Smooth muscle cell (in vitro differentiated cells): ENCODE measurements around the gene GPR62. TPM values are rescaled to one million over a fixed set of nuclear protein-coding genes. Genes with fewer than 3 reads are reported as not detected.

Source experiments
- DNase-seq: peaks from one replicate; lab custom pipeline; 2025; ENCODE audit not compliant: unreplicated experiment; lab: John Stamatoyannopoulos, UW
- H2AFZ ChIP-seq: fragments of 200-600 bp; sonication (generic); 2 replicates; pipeline ENCODE4 v1.6.0; 2016; ENCODE audit warnings: antibody characterized with exemption, low read depth, mild to moderate bottlenecking
- H3F3A ChIP-seq: fragments of 200-600 bp; sonication (generic); 2 replicates; pipeline ENCODE4 v1.6.0; 2017; ENCODE audit warnings: antibody characterized with exemption, low read depth
- H3K27ac ChIP-seq: fragments of 200-600 bp; sonication (generic); 2 replicates; pipeline ENCODE4 v1.5.1; 2016; ENCODE audit warnings: low read depth, mild to moderate bottlenecking
- H3K27me3 ChIP-seq: fragments of 200-600 bp; sonication (generic); 2 replicates; pipeline ENCODE4 v1.6.1; 2016; ENCODE audit warnings: low read depth, mild to moderate bottlenecking
- H3K36me3 ChIP-seq: fragments of 200-600 bp; sonication (generic); 2 replicates; pipeline ENCODE4 v1.5.1; 2016; ENCODE audit warnings: low read depth
- H3K4me1 ChIP-seq: fragments of 200-600 bp; sonication (generic); 2 replicates; pipeline ENCODE4 v1.5.1; 2016; ENCODE audit warnings: low read depth
- H3K4me2 ChIP-seq: fragments of 200-600 bp; sonication (generic); 2 replicates; pipeline ENCODE4 v1.6.0; 2016; ENCODE audit warnings: mild to moderate bottlenecking
- H3K4me3 ChIP-seq: fragments of 200-600 bp; sonication (generic); 2 replicates; pipeline ENCODE4 v1.5.1; 2016; ENCODE audit warnings: mild to moderate bottlenecking
- H3K79me2 ChIP-seq: fragments of 200-600 bp; sonication (generic); 2 replicates; pipeline ENCODE4 v1.6.0; 2016; ENCODE audit warnings: low read depth, mild to moderate bottlenecking
- H3K9ac ChIP-seq: fragments of 200-600 bp; sonication (generic); 2 replicates; pipeline ENCODE4 v1.6.0; 2016; ENCODE audit warnings: low read depth
- H3K9me3 ChIP-seq: fragments of 200-600 bp; sonication (generic); replicated peaks from 2 replicates; pipeline ENCODE4 v1.5.1; 2016; ENCODE audit warnings: low read depth
- H4K20me1 ChIP-seq: fragments of 200-600 bp; sonication (generic); 2 replicates; pipeline ENCODE4 v1.6.0; 2016; ENCODE audit warnings: low read depth
- WGBS: methylation state at CpG from one replicate; pipeline ENCODE4 v1.1.7; 2016; ENCODE audit warnings: low lambda C conversion rate; 5-methylcytosine and 5-hydroxymethylcytosine counted together
- polyA plus RNA-seq: library from polyadenylated mRNA; unstranded; fragments of >200 nt; fragmentation: Nextera tagmentation; extraction: Ambion mirVana; gene quantifications from 2 replicates; pipeline ENCODE4 v1.2.1, GENCODE V29; 2016
- total RNA-seq: library from RNA; depleted of rRNA; stranded (reverse); fragments of >200 nt; gene quantifications from 2 replicates; pipeline ENCODE4 v1.2.3, GENCODE V29; 2014
- TF ChIP-seq, protein P1 (sequence below): fragments of 200-600 bp; sonication (generic); IDR thresholded peaks from 2 replicates; pipeline ENCODE4 v1.5.1; 2017; ENCODE audit warnings: borderline replicate concordance, mild to moderate bottlenecking, antibody characterized with exemption; ENCODE audit not compliant: insufficient read depth, poor library complexity, severe bottlenecking

GPR62 gene
- total and polyA plus RNA-seq, 2 experiments from 2014 or later = 0.09 to 0.18 TPM

DNA sequence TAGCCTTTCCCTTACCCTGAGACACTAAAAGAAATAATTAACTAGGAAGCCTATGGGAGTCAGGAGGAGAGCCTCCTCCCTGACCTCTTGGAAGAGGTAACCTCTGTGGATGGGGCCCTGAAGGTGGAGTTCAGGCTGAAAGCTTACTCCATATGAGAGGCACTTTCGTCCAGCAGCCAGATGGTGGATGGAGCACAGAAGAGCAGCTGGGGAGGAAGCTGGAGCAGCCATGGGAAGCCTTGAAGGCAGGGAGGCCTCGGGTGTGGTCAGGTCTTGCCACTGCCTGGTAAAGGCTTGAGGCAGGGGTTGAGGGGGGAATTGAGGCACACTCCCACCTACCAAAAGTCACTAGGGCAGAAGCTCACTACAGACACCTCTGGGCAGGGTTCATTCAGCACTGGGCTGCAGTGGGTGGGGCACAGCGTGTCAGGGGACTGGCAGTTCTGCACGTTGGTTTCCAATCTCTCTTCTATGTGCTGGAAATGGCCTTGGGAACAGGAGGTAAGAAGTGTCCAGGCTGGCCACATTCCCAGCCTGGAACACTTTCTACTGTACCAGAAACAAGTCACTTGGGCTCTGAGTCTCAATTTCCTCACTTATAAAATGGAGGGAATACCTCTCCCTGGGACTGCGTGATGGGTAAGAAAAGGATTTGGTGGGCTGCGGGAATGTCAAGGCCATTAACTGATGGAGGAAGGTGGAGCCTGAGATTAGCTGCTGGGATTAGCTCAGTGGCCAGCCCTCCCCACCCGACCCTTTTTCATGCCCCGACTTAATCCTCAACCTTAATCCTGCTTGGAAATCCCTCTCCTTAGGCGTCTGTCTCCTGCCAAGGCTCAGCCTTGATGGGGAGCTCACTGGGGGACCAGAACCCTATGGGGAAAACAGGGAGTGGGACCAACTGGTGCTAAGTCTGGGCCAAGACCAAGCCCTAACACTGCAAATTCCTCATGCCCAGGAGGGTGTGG, 6.7 kb downstream of the GPR62 start:
- Histone ChIP-seq H3K9ac (no peak overlapping the region), H3K4me3 (no peak overlapping the region), H3K36me3 (no peaks in the 10 kb centered on the region), H3K4me2 (no peak overlapping the region), H3K9me3 (no peaks in the 10 kb centered on the region), H4K20me1 (peaks cover 45% of the 10 kb centered on the region), H3K4me1 (peaks cover 38% of the 10 kb centered on the region), H2AFZ (no peak overlapping the region), H3F3A (no peaks in the 10 kb centered on the region), H3K27ac (no peak overlapping the region), H3K27me3 (no peaks in the 10 kb centered on the region), H3K79me2 (peaks cover 34% of the 10 kb centered on the region)
- DNase-seq = no peak
- TF ChIP-seq, protein P1, sequence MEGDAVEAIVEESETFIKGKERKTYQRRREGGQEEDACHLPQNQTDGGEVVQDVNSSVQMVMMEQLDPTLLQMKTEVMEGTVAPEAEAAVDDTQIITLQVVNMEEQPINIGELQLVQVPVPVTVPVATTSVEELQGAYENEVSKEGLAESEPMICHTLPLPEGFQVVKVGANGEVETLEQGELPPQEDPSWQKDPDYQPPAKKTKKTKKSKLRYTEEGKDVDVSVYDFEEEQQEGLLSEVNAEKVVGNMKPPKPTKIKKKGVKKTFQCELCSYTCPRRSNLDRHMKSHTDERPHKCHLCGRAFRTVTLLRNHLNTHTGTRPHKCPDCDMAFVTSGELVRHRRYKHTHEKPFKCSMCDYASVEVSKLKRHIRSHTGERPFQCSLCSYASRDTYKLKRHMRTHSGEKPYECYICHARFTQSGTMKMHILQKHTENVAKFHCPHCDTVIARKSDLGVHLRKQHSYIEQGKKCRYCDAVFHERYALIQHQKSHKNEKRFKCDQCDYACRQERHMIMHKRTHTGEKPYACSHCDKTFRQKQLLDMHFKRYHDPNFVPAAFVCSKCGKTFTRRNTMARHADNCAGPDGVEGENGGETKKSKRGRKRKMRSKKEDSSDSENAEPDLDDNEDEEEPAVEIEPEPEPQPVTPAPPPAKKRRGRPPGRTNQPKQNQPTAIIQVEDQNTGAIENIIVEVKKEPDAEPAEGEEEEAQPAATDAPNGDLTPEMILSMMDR = no peak
- WGBS = 63% methylated on average over 9 of the region's 9 CpGs

DNA sequence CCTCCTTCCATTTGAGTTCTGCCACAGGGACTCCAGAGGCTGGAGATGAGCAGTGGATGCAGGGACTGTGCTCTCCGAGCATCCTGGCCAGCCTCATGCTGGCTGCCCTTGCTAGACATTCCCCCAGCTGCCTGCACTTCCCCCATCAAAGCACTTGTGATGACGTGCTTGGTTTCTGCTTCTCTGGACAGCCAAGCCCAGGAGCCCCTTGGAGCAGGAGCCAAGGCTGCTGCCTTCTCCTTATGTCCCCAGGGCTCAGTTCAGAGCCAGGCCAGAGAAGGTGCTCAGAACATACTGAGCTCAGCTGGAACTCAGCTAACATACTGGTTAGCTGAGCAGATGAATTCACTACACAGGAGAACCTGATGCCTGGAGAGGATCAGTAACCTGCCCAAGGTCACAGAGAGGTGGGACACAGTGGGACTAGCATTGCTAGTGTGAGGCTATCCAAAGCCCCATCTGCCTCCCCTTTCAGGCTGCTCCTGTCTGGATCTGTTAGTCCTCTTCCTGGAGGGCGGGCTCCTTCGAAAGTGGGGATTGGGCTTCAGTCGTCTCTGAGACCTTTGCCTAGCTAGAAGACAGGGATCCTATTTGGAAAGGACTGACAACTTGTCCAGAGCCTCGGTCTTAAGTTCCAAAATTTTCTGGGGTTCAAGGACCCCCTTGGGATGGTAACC, 7.8 kb downstream of the GPR62 start:
- no peaks in the 10 kb centered on the region for H3K36me3 ChIP-seq
- no peaks in the 10 kb centered on the region for H3K9me3 ChIP-seq
- 83% methylated on average over 6 of the region's 6 CpGs for WGBS
- no peak overlapping the region for H3K4me2 ChIP-seq
- no peak overlapping the region for H3K27ac ChIP-seq
- H3K79me2 ChIP-seq = peaks cover 36% of the 10 kb centered on the region
- H3K27me3 ChIP-seq = no peaks in the 10 kb centered on the region
- peaks cover 41% of the 10 kb centered on the region for H4K20me1 ChIP-seq
- DNase-seq = no peak
- TF ChIP-seq, protein P1 = no peak
- H3F3A ChIP-seq = peaks cover 2% of the 10 kb centered on the region
- H3K4me3 ChIP-seq = no peak overlapping the region
- H3K9ac ChIP-seq = no peak overlapping the region
- peaks cover 39% of the 10 kb centered on the region for H3K4me1 ChIP-seq
- H2AFZ ChIP-seq = no peak overlapping the region

DNA sequence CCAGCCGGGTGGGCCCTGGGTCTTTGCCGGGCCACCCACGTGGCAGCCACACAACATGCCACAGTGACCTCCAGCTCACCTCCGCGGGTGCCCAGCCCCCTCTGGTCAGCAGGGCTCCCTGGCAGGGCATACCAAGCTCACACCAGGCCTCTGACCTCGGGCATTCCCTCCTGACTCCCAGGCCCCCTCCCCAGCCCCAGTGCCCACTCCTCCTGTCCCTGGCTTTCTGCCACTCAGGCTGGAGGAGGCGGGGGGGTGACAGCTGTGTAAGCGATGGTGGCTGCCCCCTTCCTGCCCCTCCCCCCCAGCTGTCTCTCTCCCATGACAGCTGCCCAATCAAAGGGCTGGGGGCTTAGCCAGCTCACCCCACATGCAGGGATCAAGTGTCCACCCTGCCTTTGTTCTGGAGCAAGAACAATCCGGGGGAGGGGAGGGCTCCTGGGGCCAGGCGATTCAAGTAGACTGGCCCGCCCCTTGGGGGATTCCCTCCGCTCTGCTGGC, 8.8 kb downstream of the GPR62 start:
- Histone ChIP-seq H3K79me2 (peaks cover 36% of the 10 kb centered on the region), H3F3A (peaks cover 11% of the 10 kb centered on the region), H3K9ac (no peak overlapping the region), H3K36me3 (no peaks in the 10 kb centered on the region), H3K4me2 (no peak overlapping the region), H3K9me3 (no peaks in the 10 kb centered on the region), H2AFZ (no peak overlapping the region), H3K4me3 (no peak overlapping the region), H3K27ac (no peak overlapping the region), H4K20me1 (peaks cover 45% of the 10 kb centered on the region), H3K4me1 (peaks cover 45% of the 10 kb centered on the region), H3K27me3 (no peaks in the 10 kb centered on the region)
- TF ChIP-seq, protein P1 = no peak
- 85% methylated on average over 8 of the region's 12 CpGs for WGBS
- DNase-seq = no peak
